MM.1S (cell line): ENCODE data around the gene SPR.

ENCODE experiments used
- DNase-seq: peaks from one replicate; pipeline ENCODE4 v3.0.0-alpha.2; 2015
- H2AFZ ChIP-seq: fragments of 300-600 bp; sonication (generic); 2 replicates; pipeline ENCODE4 v1.6.0; 2016; ENCODE audit warnings: antibody characterized with exemption, low read length
- H3F3A ChIP-seq: fragments of 300-600 bp; sonication (generic); 2 replicates; pipeline ENCODE4 v1.6.1; 2016; ENCODE audit warnings: mild to moderate bottlenecking, antibody characterized with exemption, low read length, moderate library complexity, mixed read lengths; ENCODE audit not compliant: insufficient read depth
- H3K27ac ChIP-seq: fragments of 300-600 bp; sonication (generic); 2 replicates; pipeline ENCODE4 v1.5.1; 2016; ENCODE audit warnings: mild to moderate bottlenecking, low read length
- H3K27me3 ChIP-seq: fragments of 300-600 bp; sonication (generic); replicated peaks from 2 replicates; pipeline ENCODE4 v1.6.0; 2016; ENCODE audit warnings: low read length; ENCODE audit not compliant: insufficient read depth
- H3K36me3 ChIP-seq: fragments of 300-600 bp; sonication (generic); replicated peaks from 2 replicates; pipeline ENCODE4 v1.6.1; 2016; ENCODE audit warnings: mild to moderate bottlenecking, low read length, mixed read lengths; ENCODE audit not compliant: insufficient read depth
- H3K4me1 ChIP-seq: fragments of 300-600 bp; sonication (generic); 2 replicates; pipeline ENCODE4 v1.6.1; 2016; ENCODE audit warnings: low read length, mixed read lengths
- H3K4me2 ChIP-seq: fragments of 300-600 bp; sonication (generic); 2 replicates; pipeline ENCODE4 v1.6.0; 2016; ENCODE audit warnings: low read depth, low read length
- H3K4me3 ChIP-seq: fragments of 300-600 bp; sonication (generic); 2 replicates; pipeline ENCODE4 v1.5.1; 2016; ENCODE audit warnings: low read length, mixed read lengths
- H3K79me2 ChIP-seq: fragments of 300-600 bp; sonication (generic); 2 replicates; pipeline ENCODE4 v1.6.1; 2016; ENCODE audit warnings: mixed run types, low read length, mixed read lengths
- H3K9ac ChIP-seq: fragments of 300-600 bp; sonication (generic); 2 replicates; pipeline ENCODE4 v1.6.1; 2016; ENCODE audit warnings: low read length, mixed read lengths
- H3K9me2 ChIP-seq: fragments of 300-600 bp; sonication (generic); replicated peaks from 2 replicates; pipeline ENCODE4 v1.6.1; 2016; ENCODE audit warnings: mild to moderate bottlenecking, low read length, mixed read lengths; ENCODE audit not compliant: insufficient read depth
- H3K9me3 ChIP-seq: fragments of 300-600 bp; sonication (generic); replicated peaks from 2 replicates; pipeline ENCODE4 v1.6.1; 2016; ENCODE audit warnings: mild to moderate bottlenecking, low read length, mixed read lengths; ENCODE audit not compliant: insufficient read depth
- H4K20me1 ChIP-seq: fragments of 300-600 bp; sonication (generic); 2 replicates; pipeline ENCODE4 v1.6.1; 2016; ENCODE audit warnings: mild to moderate bottlenecking, low read length, moderate library complexity, mixed read lengths; ENCODE audit not compliant: insufficient read depth
- EZH2 ChIP-seq: fragments of 300-600 bp; sonication (generic); optimal IDR thresholded peaks from 2 replicates; pipeline ENCODE3; 2017; ENCODE audit warnings: low read depth, mild to moderate bottlenecking, antibody characterized with exemption, low read length, mixed read lengths
- EZH2phosphoT487 ChIP-seq: fragments of 300-600 bp; sonication (generic); IDR thresholded peaks from 2 replicates; pipeline ENCODE4 v1.6.1; 2018; ENCODE audit warnings: antibody characterized with exemption, low read length
- TF ChIP-seq, protein P1 (sequence below): fragments of 300-600 bp; sonication (generic); IDR thresholded peaks from 2 replicates; pipeline ENCODE4 v1.5.1; 2016; ENCODE audit warnings: antibody characterized with exemption, low read length, mixed read lengths

Gene SPR

DNA sequence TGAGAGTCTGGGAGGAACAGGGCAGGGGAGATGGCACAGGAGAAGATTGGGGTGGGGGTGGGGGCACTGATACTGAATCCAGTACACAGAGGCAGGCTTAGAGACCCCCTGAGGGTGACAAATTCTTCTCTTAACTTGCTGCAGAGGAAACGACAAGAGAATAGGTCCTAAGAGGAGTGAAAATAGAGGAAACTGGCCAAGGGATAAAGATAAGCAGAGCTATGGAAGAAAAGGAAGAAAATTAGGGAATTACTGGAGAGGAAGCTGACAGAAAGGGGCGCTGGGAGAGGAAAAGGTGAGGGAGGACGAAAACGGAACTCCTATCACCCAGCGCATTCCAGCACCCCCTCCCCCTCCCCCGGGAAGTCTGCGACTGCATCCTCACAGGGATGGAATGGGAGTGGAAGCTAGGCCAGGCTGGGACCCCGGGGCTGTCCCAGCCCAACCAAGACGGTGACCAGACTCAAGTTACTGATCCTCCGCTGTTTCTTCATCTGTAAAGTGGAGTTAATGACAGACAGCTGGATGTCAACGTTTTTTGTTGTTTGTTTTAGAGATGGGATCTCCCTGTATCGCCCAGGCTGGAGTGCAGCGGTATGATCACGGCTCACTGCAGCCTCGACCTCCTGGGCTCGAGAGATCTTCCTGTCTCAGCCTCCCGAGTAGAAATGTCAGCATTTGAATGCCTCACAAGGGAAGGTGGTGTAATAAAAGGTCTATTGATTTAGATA lies 27.5 kb downstream of the SPR start:
- Histone ChIP-seq H3K4me2 (no peak overlapping the region), H2AFZ (no peak overlapping the region), H3K4me3 (no peak overlapping the region), H3K4me1 (peaks cover 4% of the 10 kb centered on the region; the same call in 1 of the 2 replicates), H3K27ac (no peak overlapping the region), H3K9ac (no peak overlapping the region), H3K27me3 (peaks cover 62% of the 10 kb centered on the region), H3K36me3 (no peaks in the 10 kb centered on the region), H4K20me1 (0 out of 2 replicates have a peak, but pooled peaks cover 2% of the 10 kb centered on the region), H3K79me2 (no peaks in the 10 kb centered on the region), H3K9me2 (no peaks in the 10 kb centered on the region), H3F3A (no peaks in the 10 kb centered on the region), H3K9me3 (no peaks in the 10 kb centered on the region)
- DNase-seq: no peak
- TF ChIP-seq, protein P1, sequence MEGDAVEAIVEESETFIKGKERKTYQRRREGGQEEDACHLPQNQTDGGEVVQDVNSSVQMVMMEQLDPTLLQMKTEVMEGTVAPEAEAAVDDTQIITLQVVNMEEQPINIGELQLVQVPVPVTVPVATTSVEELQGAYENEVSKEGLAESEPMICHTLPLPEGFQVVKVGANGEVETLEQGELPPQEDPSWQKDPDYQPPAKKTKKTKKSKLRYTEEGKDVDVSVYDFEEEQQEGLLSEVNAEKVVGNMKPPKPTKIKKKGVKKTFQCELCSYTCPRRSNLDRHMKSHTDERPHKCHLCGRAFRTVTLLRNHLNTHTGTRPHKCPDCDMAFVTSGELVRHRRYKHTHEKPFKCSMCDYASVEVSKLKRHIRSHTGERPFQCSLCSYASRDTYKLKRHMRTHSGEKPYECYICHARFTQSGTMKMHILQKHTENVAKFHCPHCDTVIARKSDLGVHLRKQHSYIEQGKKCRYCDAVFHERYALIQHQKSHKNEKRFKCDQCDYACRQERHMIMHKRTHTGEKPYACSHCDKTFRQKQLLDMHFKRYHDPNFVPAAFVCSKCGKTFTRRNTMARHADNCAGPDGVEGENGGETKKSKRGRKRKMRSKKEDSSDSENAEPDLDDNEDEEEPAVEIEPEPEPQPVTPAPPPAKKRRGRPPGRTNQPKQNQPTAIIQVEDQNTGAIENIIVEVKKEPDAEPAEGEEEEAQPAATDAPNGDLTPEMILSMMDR: no peak
- TF ChIP-seq EZH2phosphoT487: no peak
- TF ChIP-seq EZH2: no peak

DNA sequence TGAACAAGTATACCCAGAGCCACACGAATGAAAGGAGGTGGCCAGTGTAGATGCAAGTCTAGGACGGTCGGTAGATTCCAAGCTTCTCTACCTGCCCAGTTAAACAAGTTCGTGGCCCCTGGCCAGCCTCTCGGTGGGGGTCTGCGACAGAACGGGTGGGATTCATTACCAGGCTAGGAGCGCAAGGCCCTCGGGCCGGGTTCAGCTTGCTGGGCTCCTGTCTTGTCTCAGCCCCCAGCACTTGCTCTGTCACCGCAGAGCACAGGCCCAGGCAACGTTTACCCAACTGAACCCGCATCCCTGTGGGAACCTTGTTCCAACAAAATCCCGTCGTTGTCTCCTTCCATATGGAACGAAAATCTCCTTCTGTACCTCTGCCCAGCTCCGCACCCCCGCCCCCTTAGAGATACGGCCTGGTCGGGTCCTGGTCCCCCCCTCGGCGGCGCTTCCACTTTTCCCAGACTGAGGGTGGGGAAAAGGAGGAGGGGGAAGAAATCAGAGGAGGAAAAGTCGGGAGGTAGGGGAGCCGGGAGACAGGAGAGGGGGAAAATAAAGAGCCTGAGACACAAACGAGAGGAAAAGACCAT lies 28.2 kb downstream of the SPR start:
- H3K4me3 ChIP-seq: peak overlapping the region; percentile 79
- peak overlapping the region; percentile 100 for H3K4me2 ChIP-seq
- peaks cover 4% of the 10 kb centered on the region; the same call in 1 of the 2 replicates for H3K4me1 ChIP-seq
- TF ChIP-seq EZH2 (peak; percentile 98), EZH2phosphoT487 (peak; percentile 76; the same call in 1 of the 2 replicates)
- TF ChIP-seq, protein P1: no peak
- no peaks in the 10 kb centered on the region for H3K36me3 ChIP-seq
- peak overlapping the region; percentile 93 for H2AFZ ChIP-seq
- no peaks in the 10 kb centered on the region for H3K9me2 ChIP-seq
- no peaks in the 10 kb centered on the region for H3K79me2 ChIP-seq
- no peaks in the 10 kb centered on the region for H3F3A ChIP-seq
- H3K9me3 ChIP-seq: no peaks in the 10 kb centered on the region
- peaks cover 69% of the 10 kb centered on the region for H3K27me3 ChIP-seq
- H4K20me1 ChIP-seq: 0 out of 2 replicates have a peak, but pooled peaks cover 2% of the 10 kb centered on the region
- no peak overlapping the region for H3K27ac ChIP-seq
- DNase-seq: no peak
- H3K9ac ChIP-seq: no peak overlapping the region; the same call in 1 of the 2 replicates

DNA sequence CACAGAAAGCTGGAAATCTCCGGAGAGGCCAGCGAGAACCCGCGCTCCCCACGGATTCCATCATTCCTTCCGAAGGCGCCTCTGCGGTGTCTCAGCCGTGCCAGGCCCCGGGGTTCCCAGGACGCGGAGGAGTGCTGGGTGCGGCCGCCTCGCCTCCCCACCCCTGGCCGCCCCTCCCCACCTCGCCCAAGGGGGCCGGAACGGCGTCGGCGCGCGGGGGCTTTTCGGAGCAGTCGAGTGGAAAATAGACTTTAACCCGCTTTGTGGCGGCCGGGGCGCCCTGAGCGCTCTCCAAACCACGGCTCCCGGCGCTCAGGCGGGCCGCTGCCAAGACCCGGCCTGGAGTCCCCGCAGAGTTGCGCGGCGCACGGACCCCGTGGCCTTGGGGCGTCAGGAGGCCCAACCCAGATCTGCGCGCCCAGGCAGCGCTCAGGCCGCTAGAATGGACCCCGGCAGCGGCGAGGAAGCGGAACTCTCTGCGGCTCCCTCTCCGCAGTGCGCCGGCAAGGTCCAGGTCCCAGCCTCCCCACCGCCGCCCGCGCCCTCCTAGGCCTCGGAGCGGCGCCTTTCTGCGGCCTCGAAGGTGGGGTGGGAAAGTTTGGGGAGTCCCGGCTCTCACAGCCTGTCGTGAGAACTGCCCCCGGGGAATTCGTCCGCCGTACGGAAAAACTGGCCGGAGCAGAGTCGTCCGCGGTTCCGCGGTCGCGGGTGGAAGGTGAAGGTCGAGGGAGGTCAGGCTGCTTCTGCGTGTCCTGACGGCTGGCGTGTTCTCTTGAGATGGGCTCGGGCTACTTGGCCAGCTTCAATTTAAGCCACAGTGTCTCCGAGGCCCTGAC lies 28.9 kb downstream of the SPR start:
- no peaks in the 10 kb centered on the region for H3K9me2 ChIP-seq
- H3F3A ChIP-seq: no peaks in the 10 kb centered on the region
- H4K20me1 ChIP-seq: 0 out of 2 replicates have a peak, but pooled peaks cover 2% of the 10 kb centered on the region
- peaks cover 76% of the 10 kb centered on the region for H3K27me3 ChIP-seq
- peak overlapping the region; percentile 100 for H3K4me2 ChIP-seq
- no peak for TF ChIP-seq EZH2phosphoT487
- peak; percentile 65 for TF ChIP-seq EZH2
- TF ChIP-seq, protein P1: no peak
- no peaks in the 10 kb centered on the region for H3K9me3 ChIP-seq
- H3K36me3 ChIP-seq: no peaks in the 10 kb centered on the region
- peak overlapping the region; percentile 93 for H2AFZ ChIP-seq
- H3K27ac ChIP-seq: peak overlapping the region; percentile 6; the same call in 1 of the 2 replicates
- no peaks in the 10 kb centered on the region for H3K79me2 ChIP-seq
- H3K9ac ChIP-seq: peak overlapping the region; percentile 65; the same call in 1 of the 2 replicates
- DNase-seq: peak; percentile 86
- H3K4me3 ChIP-seq: peak overlapping the region; percentile 79
- H3K4me1 ChIP-seq: peaks cover 4% of the 10 kb centered on the region; the same call in 1 of the 2 replicates
